Type B pancreatic cell (in vitro differentiated cells): ENCODE results near the gene EXOC4. TPM values are rescaled to one million over a fixed set of nuclear protein-coding genes. Genes with fewer than 3 reads are reported as not detected.

Source experiments
- DNase-seq: peaks from one replicate; pipeline ENCODE4 v3.0.0; 2021; ENCODE audit warnings: mixed read lengths; ENCODE audit not compliant: unreplicated experiment; ENCODE audit errors: extremely low spot score
- H3K27ac Mint-ChIP-seq: 2 replicates; pipeline ENCODE4 v1.8.0; 2021; ENCODE audit warnings: mild to moderate bottlenecking, mixed read lengths
- H3K27me3 Mint-ChIP-seq: 2 replicates; pipeline ENCODE4 v1.8.0; 2021; ENCODE audit warnings: mixed read lengths
- H3K36me3 Mint-ChIP-seq: 2 replicates; pipeline ENCODE4 v1.8.0; 2021; ENCODE audit warnings: mixed read lengths
- H3K4me1 Mint-ChIP-seq: one replicate; pipeline ENCODE4 v1.8.0; 2021; ENCODE audit warnings: mixed read lengths; ENCODE audit not compliant: unreplicated experiment
- H3K4me3 Mint-ChIP-seq: 2 replicates; pipeline ENCODE4 v1.8.0; 2021; ENCODE audit warnings: mild to moderate bottlenecking, mixed read lengths
- H3K9me3 Mint-ChIP-seq: 2 replicates; pipeline ENCODE4 v1.8.0; 2021; ENCODE audit warnings: mixed read lengths
- CTCF ChIP-seq: fragments of 200-600 bp; sonication (generic); conservative IDR thresholded peaks from 2 replicates; pipeline ENCODE4 v1.5.0; 2021; ENCODE audit warnings: antibody characterized with exemption, mild to moderate bottlenecking
- total RNA-seq: library from RNA; stranded (reverse); gene quantifications from 2 replicates; pipeline ENCODE4 v1.2.1, GENCODE V29; 2021; ENCODE audit warnings: low replicate concordance

EXOC4 gene
- total RNA-seq, 1 donor from 2014 or later: 95.5 TPM

DNA sequence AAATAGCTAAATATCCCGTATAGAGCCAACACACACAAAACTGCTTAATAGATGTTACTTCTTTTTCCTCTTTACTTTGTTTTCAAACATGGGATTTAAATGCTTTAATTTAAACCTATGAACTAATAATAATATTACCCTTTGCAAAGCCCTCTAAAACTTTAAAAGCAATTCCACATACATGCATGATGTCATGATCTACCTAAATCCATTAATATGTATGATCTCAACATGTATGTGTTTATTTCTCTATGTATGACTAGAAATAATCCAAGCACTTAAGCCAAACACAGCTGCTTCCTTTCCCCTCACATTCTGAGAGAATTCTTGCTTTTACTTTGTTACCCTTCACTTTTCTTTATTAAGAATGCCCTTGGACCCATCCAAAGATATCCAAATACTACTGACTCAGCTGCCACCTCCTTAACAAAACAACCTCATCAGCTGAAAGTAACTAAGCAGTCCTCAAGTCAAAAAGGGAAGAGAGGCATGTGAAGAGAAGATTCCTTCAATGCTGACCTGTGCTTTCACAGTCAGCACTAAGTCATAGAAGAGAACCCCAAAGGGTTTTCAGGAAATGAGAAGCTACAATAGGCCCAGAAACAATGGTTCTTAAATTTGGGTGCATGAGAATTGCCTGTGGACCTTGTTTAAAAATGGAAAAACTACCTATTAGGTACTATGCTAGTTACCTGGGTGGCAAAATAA lies 607.9 kb downstream of the EXOC4 start:
- H3K9me3 Mint-ChIP-seq: no peaks in the 10 kb centered on the region
- H3K4me3 Mint-ChIP-seq: no peak overlapping the region
- no peaks in the 10 kb centered on the region for H3K27me3 Mint-ChIP-seq
- H3K36me3 Mint-ChIP-seq: no peaks in the 10 kb centered on the region
- DNase-seq: no peak
- H3K27ac Mint-ChIP-seq: no peak overlapping the region
- peaks cover 30% of the 10 kb centered on the region for H3K4me1 Mint-ChIP-seq
- no peak for TF ChIP-seq CTCF

DNA sequence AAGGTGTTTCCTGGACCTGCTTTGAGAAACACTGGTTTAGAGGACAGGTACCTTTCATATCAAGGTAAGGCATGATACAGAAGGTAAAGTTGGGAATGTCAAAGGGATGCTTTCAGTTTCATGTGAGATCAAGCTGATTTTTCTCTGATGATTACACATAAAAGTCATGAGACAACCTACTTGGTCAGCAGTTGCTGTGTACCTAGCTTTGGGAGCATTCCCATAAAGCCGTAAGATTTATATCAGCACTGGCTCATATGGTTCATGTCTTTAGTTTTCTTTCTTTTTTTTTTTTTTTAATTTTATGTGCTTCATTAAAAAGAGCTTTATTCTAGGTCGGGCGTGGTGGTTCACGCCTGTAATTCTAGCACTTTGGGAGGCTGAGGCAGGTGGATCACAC lies 609.0 kb downstream of the EXOC4 start:
- peaks cover 30% of the 10 kb centered on the region for H3K4me1 Mint-ChIP-seq
- no peak overlapping the region for H3K27ac Mint-ChIP-seq
- no peak for TF ChIP-seq CTCF
- DNase-seq: no peak
- H3K27me3 Mint-ChIP-seq: no peaks in the 10 kb centered on the region
- H3K9me3 Mint-ChIP-seq: no peaks in the 10 kb centered on the region
- no peaks in the 10 kb centered on the region for H3K36me3 Mint-ChIP-seq
- H3K4me3 Mint-ChIP-seq: no peak overlapping the region

- H3K4me3 Mint-ChIP-seq: no peak overlapping the region
- H3K4me1 Mint-ChIP-seq: peaks cover 30% of the 10 kb centered on the region
- H3K27me3 Mint-ChIP-seq: no peaks in the 10 kb centered on the region
- no peak for DNase-seq
- no peaks in the 10 kb centered on the region for H3K36me3 Mint-ChIP-seq
- H3K9me3 Mint-ChIP-seq: no peaks in the 10 kb centered on the region
- no peak for TF ChIP-seq CTCF
- no peak overlapping the region for H3K27ac Mint-ChIP-seq
Measured at GRCh38 chr7:133863362-133864061, 610.6 kb downstream of the EXOC4 start.

- Mint-ChIP-seq H3K27me3 (no peaks in the 10 kb centered on the region), H3K4me3 (no peak overlapping the region), H3K4me1 (peaks cover 5% of the 10 kb centered on the region), H3K9me3 (no peaks in the 10 kb centered on the region), H3K36me3 (no peaks in the 10 kb centered on the region), H3K27ac (no peak overlapping the region)
- DNase-seq: no peak
- no peak for TF ChIP-seq CTCF
Measured at GRCh38 chr7:133869556-133869955, 616.7 kb downstream of the EXOC4 start.

DNA sequence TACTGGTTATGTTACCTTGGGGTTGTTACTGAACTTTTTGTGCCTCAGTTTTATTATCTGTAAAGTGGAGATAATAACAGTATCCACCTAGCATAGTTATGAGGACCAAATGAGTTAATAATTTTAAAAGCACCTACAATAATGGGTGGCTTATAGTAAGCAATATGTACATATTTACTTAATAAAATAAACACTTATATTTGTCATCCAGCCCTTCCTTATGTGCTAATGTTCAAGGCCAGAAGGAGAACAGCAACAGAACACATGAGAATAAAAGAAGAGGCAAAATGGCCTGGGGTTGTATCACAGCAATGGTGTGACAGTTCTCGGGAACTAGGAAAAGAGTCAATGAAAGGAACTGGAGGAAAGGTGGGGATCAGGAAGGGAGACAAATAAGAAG lies 618.9 kb downstream of the EXOC4 start:
- H3K9me3 Mint-ChIP-seq: no peaks in the 10 kb centered on the region
- DNase-seq: no peak

More for the DNA sequence above, 618.9 kb downstream of the EXOC4 start:
- no peak for TF ChIP-seq CTCF
- no peak overlapping the region for H3K4me3 Mint-ChIP-seq
- H3K27ac Mint-ChIP-seq: no peak overlapping the region
- no peaks in the 10 kb centered on the region for H3K36me3 Mint-ChIP-seq
- no peaks in the 10 kb centered on the region for H3K27me3 Mint-ChIP-seq
- H3K4me1 Mint-ChIP-seq: peaks cover 5% of the 10 kb centered on the region
